Mesodermal cell (in vitro differentiated cells): ENCODE results near the gene ASB3. TPM values are rescaled to one million over a fixed set of nuclear protein-coding genes. Genes with fewer than 3 reads are reported as not detected.
"Not testable (repeated sequence)": the region's sequence is repeated elsewhere in the genome, so short reads cannot be mapped to it uniquely, and the experiment has no call there.

Source experiments
- H3K27ac ChIP-seq: 2 replicates; pipeline ENCODE4 v1.7.0; 2013; ENCODE audit warnings: mild to moderate bottlenecking, low read depth, low read length, moderate library complexity; ENCODE audit not compliant: severe bottlenecking
- H3K36me3 ChIP-seq: 2 replicates; pipeline ENCODE4 v1.7.1; 2013; ENCODE audit warnings: mild to moderate bottlenecking, low read length, moderate library complexity; ENCODE audit not compliant: control insufficient read depth, insufficient read depth
- H3K4me1 ChIP-seq: one replicate; pipeline ENCODE4 v1.7.1; 2013; ENCODE audit warnings: mild to moderate bottlenecking, low read length; ENCODE audit not compliant: insufficient read depth, control insufficient read depth, poor library complexity, severe bottlenecking
- H3K4me3 ChIP-seq: 2 replicates; pipeline ENCODE4 v1.7.0; 2013; ENCODE audit warnings: low read length, control low read depth, mild to moderate bottlenecking; ENCODE audit not compliant: insufficient read depth, poor library complexity, severe bottlenecking; ENCODE audit errors: extremely low read depth
- H3K9me3 ChIP-seq: 2 replicates; pipeline ENCODE4 v1.7.1; 2013; ENCODE audit warnings: mild to moderate bottlenecking, low read length, moderate library complexity; ENCODE audit not compliant: control insufficient read depth
- WGBS, 2 experiments: methylation state at CpG; one replicate each; pipeline ENCODE4 v1.1.5; 2013; ENCODE audit warnings: missing lambda C conversion rate in 2 of 2; ENCODE audit not compliant: insufficient coverage in 2 of 2; 5-methylcytosine and 5-hydroxymethylcytosine counted together
- polyA plus RNA-seq, 2 experiments: library from polyadenylated mRNA; stranded (reverse); fragments of 50-300 nt; gene quantifications; one replicate each; pipeline ENCODE4 v1.2.3, GENCODE V29; 2013

ASB3 gene, protein sequence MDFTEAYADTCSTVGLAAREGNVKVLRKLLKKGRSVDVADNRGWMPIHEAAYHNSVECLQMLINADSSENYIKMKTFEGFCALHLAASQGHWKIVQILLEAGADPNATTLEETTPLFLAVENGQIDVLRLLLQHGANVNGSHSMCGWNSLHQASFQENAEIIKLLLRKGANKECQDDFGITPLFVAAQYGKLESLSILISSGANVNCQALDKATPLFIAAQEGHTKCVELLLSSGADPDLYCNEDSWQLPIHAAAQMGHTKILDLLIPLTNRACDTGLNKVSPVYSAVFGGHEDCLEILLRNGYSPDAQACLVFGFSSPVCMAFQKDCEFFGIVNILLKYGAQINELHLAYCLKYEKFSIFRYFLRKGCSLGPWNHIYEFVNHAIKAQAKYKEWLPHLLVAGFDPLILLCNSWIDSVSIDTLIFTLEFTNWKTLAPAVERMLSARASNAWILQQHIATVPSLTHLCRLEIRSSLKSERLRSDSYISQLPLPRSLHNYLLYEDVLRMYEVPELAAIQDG
- 29.0 TPM for polyA plus RNA-seq (2013, experiment 1 of 2)
- polyA plus RNA-seq (2013, experiment 2 of 2): 29.0 TPM

DNA sequence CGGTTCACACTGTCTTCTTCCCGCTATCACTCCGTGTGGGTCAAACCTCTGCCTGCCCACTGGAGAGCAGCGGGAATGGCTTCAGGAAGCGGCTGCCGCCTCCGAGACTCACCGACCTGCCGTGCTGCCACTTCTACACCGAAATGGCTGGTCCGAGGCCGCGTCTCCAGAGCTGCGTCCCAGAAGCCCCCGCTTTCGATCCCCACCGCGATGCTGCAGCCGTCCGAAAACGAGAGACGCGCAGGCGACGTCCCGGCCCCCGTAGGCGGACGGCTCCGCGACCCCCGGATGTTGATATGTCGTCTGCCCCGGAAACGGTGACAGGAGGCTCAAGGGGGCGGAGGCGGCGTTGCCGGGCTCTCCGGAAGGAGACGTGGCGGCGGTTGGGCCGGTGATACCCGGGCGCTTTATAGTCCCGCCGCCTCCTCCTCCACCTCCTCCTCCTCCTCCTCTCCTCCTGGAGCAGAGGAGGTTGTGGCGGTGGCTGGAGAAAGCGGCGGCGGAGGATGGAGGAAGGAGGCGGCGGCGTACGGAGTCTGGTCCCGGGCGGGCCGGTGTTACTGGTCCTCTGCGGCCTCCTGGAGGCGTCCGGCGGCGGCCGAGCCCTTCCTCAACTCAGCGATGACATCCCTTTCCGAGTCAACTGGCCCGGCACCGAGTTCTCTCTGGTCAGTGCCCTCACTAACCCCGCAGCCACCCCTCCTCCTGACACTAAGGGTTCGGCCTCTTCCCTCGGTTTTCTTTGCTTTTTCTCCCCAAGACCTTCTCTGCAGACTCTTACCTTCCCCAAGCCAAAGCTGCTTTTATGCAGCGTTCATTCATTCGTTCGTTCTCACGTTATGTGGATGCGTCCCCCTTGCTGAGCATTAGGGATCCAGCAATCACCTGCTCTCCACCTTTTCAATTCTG lies at the start of gene ASB3, which contains the start of gene ERLEC1:
Gene ASB3, minus strand, starts transcription at position 249 of the 909 bp plus-strand sequence. CDS start 21,381 bp downstream, outside the sequence.
Gene ERLEC1, plus strand, starts transcription at position 340 of the 909 bp plus-strand sequence. Its CDS starts 167 bp downstream, at position 507.
- Histone ChIP-seq H3K36me3 (peaks cover 20% of the 10 kb centered on the region), H3K4me3 (peak within 1 kb of the TSS; percentile 76), H3K27ac (peak within 1 kb of the TSS; percentile 88), H3K9me3 (no peaks in the 10 kb centered on the region), H3K4me1 (peaks cover 10% of the 10 kb centered on the region)
- 0% methylated on average over 51 to 66 of the region's 77 CpGs for WGBS, 2 experiments

DNA sequence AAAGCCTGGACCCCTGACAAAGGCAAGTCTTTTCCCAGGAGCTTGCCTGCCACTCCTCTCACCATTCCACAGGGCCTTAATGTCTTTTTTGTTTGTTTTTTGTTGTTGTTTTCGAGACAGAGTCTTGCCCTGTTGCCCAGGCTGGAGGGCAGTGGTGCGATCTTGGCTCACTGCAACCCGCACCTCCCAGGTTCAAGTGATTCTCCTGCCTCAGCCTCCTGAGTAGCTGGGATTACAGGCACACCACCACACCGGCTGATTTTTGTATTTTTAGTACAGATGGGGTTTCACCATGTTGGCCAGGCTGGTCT lies 43.2 kb upstream of the ASB3 start:
- H3K36me3 ChIP-seq: peaks cover 11% of the 10 kb centered on the region
- not testable (repeated sequence) for H3K27ac ChIP-seq, H3K9me3 ChIP-seq, H3K4me1 ChIP-seq, H3K4me3 ChIP-seq
- WGBS, 2 experiments: 76 to 80% methylated on average over 1 to 2 of the region's 4 CpGs

DNA sequence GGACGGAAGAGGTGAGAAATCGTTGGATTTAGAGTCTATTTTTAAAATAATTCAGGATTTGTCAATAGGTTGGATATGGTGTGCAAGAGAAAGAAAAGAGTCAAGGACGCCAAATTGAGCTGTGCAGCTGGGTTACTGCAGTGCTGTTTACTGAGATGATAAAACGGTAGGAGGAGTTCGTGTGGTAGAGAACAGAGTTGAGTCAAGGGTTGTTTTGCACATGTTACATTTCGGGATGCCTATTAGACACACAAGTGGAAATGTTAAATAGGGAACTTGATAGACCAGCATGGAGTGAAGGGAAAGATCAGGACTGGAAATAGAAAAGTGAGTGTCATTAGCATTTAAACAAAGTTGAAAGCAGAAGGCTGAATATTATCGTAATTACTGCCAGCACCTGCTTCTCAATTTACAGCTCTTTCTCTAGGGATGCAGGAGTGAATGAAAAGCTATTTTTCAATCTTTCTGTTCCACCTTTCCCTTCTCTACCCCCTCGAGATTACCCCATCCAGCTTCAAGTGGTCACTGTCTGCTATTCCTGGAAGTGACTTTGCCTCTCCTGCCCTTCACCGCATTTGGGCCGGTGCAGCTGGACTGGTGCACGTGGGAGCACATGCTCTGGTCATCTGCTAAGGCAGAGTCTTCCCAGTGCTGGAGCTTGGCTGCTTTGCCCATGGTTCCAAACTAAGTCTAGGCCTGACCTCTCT lies 42.7 kb upstream of the ASB3 start:
- Histone ChIP-seq H3K27ac (no peak overlapping the region), H3K9me3 (no peaks in the 10 kb centered on the region)

GRCh38 chr2:53828331-53828730 lies 41.6 kb upstream of the ASB3 start:
- Histone ChIP-seq H3K36me3 (peaks cover 11% of the 10 kb centered on the region), H3K4me1 (no peaks in the 10 kb centered on the region), H3K27ac (no peak overlapping the region), H3K4me3 (no peak overlapping the region), H3K9me3 (no peaks in the 10 kb centered on the region)
- WGBS, 2 experiments: 93% methylated on average over 2 of the region's 4 CpGs; no CpG with 5 or more reads in 1 of the 2 experiments

More for the DNA sequence above, 42.7 kb upstream of the ASB3 start:
- WGBS, 2 experiments: 86 to 88% methylated on average over 10 to 11 of the region's 11 CpGs
- Histone ChIP-seq H3K36me3 (peaks cover 11% of the 10 kb centered on the region), H3K4me3 (no peak overlapping the region), H3K4me1 (no peaks in the 10 kb centered on the region)

GRCh38 chr2:53827398-53828175 lies 40.8 kb upstream of the ASB3 start:
- Histone ChIP-seq H3K27ac (no peak overlapping the region), H3K4me1 (no peaks in the 10 kb centered on the region), H3K9me3 (no peaks in the 10 kb centered on the region), H3K4me3 (no peak overlapping the region), H3K36me3 (peaks cover 11% of the 10 kb centered on the region)
- WGBS, 2 experiments: 80 to 100% methylated on average over 1 to 2 of the region's 3 CpGs

GRCh38 chr2:53826587-53827397 lies 40.0 kb upstream of the ASB3 start:
- peaks cover 8% of the 10 kb centered on the region for H3K36me3 ChIP-seq
- H3K27ac ChIP-seq: no peak overlapping the region
- no CpG with 5 or more reads among the region's 3 CpGs for WGBS, 2 experiments
- no peaks in the 10 kb centered on the region for H3K9me3 ChIP-seq
- H3K4me1 ChIP-seq: no peaks in the 10 kb centered on the region
- H3K4me3 ChIP-seq: no peak overlapping the region

DNA sequence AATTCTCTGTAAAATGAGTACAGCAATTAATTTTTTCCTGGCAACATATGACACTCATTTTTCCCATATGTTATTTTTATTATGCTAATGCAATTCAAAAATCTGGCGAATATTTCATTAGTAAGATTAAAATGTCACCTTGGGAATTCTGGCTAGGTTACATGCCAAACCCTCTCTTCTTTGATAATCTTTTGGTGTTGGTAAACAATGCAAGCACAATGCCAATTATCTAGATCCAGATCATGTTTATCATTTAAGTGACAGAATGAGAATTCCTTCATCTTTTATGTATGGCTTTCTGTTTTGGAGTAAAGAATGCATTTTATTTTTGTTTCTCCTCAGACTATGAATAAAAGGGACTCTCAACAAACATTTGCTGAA lies 39.3 kb upstream of the ASB3 start:
- Histone ChIP-seq H3K36me3 (peaks cover 7% of the 10 kb centered on the region), H3K27ac (no peak overlapping the region), H3K4me3 (no peak overlapping the region), H3K4me1 (no peaks in the 10 kb centered on the region), H3K9me3 (no peaks in the 10 kb centered on the region)
- no CpG with 5 or more reads among the region's 1 CpG for WGBS, 2 experiments

DNA sequence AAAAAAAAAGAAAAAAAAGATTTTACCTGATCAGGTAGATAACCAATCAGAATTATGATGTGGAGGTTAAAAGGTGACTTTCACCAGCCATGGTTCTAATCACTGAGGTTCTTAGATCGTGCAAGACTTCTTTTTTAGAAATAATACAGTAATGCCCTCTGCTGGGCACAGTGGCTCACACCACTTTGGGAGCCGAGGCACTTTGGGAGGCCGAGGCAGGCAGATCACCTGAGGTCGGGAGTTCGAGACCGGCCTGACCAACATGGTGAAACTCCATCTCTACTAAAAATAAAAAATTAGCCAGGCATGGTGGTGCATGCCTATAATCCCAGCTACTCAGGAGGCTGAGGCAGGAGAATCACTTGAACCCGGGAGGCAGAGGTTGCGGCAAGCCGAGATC lies 36.9 kb upstream of the ASB3 start:
- WGBS, 2 experiments: 92 to 100% methylated on average over 2 to 6 of the region's 9 CpGs
- not testable (repeated sequence) for H3K4me3 ChIP-seq, H3K4me1 ChIP-seq, H3K27ac ChIP-seq, H3K9me3 ChIP-seq
- H3K36me3 ChIP-seq: peaks cover 15% of the 10 kb centered on the region

- no peak overlapping the region for H3K4me3 ChIP-seq
- no peaks in the 10 kb centered on the region for H3K9me3 ChIP-seq
- H3K4me1 ChIP-seq: no peaks in the 10 kb centered on the region
- H3K27ac ChIP-seq: no peak overlapping the region
- H3K36me3 ChIP-seq: peaks cover 27% of the 10 kb centered on the region
- 89 to 95% methylated on average over 5 of the region's 6 CpGs for WGBS, 2 experiments
Measured at GRCh38 chr2:53821810-53822209, 35.1 kb upstream of the ASB3 start.
